ENCODE data around the gene ABCA7.

DNA sequence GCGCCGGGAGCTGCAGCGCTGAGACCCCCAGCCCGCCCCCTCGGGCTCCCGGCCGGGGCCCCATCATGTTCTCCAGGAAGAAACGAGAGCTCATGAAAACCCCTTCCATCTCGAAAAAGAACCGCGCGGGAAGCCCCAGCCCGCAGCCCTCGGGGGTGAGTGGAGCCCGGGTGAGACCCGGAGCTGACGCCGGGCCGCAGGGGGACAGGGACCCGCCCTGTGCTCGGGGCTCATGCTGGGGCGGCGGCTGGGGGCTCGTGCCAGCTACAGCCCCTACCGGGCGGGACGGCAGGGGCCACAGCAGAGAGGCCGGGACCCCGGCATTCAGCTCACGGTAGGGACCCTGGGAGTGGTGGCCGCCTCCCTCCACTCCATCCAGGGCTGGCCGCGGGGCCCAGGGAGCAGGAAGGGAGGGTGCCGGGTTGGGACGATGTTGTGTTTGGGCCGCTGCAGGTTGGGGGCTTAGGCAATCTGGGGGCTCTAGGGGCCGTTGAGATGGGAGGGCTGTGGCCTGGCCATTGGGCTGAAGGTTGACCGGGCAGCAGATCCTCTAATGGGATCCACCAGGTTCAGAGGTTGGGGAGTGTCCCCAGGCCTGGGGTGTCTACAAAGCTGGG lies 27.5 kb downstream of the ABCA7 start:
- TF ChIP-seq, protein P1, sequence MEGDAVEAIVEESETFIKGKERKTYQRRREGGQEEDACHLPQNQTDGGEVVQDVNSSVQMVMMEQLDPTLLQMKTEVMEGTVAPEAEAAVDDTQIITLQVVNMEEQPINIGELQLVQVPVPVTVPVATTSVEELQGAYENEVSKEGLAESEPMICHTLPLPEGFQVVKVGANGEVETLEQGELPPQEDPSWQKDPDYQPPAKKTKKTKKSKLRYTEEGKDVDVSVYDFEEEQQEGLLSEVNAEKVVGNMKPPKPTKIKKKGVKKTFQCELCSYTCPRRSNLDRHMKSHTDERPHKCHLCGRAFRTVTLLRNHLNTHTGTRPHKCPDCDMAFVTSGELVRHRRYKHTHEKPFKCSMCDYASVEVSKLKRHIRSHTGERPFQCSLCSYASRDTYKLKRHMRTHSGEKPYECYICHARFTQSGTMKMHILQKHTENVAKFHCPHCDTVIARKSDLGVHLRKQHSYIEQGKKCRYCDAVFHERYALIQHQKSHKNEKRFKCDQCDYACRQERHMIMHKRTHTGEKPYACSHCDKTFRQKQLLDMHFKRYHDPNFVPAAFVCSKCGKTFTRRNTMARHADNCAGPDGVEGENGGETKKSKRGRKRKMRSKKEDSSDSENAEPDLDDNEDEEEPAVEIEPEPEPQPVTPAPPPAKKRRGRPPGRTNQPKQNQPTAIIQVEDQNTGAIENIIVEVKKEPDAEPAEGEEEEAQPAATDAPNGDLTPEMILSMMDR (IDR thresholded peaks at IDR 0.05; ENCODE audit: poor library complexity), result no peak
- TF ChIP-seq EZH2 (IDR thresholded peaks at IDR 0.05; ENCODE audit: borderline replicate concordance) (no peak), EZH2phosphoT487 (IDR thresholded peaks at IDR 0.05; ENCODE audit: low read depth, severe bottlenecking, unreplicated experiment) (no peak)

Measured in hepatocyte (in vitro differentiated cells).